HG02571 (cell line): ENCODE measurements around the gene AIM2.
A peak's percentile ranks its signal among the peaks of the same experiment; 100 is the strongest.
"Not testable (repeated sequence)": the region's sequence is repeated elsewhere in the genome, so short reads cannot be mapped to it uniquely, and the experiment has no call there.

Experiments used
- ATAC-seq: cut with Tn5 transposase; IDR thresholded peaks from one replicate; pipeline ENCODE4 v1.9.1; 2021; ENCODE audit warnings: mild to moderate bottlenecking, moderate library complexity; ENCODE audit not compliant: unreplicated experiment

Gene AIM2, protein sequence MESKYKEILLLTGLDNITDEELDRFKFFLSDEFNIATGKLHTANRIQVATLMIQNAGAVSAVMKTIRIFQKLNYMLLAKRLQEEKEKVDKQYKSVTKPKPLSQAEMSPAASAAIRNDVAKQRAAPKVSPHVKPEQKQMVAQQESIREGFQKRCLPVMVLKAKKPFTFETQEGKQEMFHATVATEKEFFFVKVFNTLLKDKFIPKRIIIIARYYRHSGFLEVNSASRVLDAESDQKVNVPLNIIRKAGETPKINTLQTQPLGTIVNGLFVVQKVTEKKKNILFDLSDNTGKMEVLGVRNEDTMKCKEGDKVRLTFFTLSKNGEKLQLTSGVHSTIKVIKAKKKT

DNA sequence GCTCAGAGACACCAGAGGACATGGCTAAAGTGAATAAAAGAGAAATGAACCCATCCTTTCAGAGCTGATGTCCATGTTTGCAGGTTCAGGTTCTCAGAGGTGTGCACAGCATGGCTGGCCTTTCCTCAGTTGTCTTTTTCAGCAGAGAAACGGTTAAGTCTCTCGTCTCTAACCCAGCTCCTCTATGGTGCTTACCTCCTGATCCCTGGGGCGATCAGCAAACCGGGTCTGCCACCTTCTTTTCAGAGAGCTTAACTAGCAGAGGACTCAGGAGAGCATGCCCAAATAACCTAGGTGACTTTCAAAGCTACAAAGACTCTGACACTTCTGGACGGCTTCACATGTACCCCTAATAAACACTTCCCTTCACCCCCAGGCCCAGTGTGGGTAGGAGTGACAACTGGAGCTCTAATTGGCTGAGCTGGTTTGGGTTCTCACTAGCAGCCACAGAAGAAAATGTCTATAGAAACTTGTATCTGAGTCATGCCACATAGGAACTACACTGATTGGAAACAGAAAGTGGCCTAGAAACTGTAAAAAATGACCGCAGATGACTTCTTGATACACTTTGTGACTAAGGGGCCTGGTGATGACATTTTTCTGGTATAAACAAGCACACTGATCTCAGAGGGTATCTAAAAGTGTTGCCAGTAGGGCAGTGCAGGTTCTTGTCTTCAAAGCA, at the start of gene AIM2:
Gene AIM2, minus strand, starts transcription at position 329 of the 682 bp plus-strand sequence. CDS start 3,267 bp downstream, outside the sequence.
- peak; percentile 86 for ATAC-seq

DNA sequence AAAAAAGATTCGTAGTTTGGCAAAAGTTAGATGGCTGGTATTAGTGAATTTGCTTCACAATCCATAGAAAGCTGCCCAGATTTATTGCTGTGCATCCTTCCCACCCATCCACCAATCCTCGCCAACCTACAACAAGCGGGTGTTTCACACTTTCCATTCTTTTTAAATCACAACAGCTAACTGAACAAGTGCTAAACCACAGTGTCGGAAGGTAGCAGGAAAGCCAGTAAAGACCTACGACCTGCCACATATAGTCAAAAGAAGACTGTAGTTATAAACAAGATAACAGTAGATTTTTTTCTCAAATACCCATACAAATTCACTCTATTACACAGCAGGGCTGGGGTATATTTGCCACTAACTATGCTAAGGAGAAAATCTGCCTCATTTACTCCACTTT, 47.0 kb upstream of the AIM2 start:
- ATAC-seq, result no peak

DNA sequence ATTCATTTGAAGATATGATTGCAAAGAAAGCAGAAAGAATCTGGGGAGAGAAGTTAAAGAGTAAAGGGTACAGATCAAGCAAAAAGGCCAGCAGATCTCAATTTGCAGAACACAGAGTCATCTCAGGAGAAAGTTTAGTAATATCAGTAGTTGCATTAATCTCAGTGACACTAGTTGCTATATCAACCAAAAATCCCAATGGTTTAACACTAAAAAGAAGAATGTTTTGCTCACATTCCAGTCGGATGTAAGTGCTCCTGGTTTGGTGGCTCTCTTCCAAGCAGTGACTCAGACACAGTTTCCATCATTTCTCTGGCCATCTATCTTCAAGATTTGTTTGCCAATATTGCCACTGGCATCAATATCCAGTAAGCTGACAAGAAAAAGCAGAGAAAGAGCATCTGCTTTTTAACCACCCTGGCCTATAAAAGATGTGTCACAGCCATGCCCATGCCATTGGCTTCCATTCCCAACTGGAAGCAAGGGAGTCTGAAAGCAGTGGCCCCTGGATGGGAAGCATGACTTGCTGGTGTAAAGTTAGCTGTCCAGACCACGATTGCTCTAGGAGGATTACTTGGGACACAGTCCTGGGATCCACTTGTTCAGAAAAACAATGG, 45.5 kb upstream of the AIM2 start:
- ATAC-seq, result peak; percentile 81

DNA sequence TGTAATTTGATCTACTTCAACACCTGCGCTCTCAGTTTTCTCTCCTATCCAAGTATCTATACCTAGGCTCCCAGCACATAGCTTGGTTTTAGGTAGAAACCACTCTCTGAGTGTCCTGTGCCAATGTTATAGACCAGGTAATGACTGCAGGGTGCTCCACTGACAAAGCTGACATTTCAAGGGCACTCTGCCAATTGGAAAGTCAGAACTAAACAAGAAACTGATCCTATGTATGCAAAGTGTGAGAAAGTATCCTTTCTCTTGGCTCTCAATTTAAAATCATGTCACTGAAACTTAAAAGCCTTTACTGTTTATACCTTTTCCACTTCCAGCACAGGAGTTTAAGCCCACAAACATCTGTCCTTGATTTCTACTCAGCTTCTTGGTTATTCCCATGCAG, 45.0 kb upstream of the AIM2 start:
- peak; percentile 59 for ATAC-seq

DNA sequence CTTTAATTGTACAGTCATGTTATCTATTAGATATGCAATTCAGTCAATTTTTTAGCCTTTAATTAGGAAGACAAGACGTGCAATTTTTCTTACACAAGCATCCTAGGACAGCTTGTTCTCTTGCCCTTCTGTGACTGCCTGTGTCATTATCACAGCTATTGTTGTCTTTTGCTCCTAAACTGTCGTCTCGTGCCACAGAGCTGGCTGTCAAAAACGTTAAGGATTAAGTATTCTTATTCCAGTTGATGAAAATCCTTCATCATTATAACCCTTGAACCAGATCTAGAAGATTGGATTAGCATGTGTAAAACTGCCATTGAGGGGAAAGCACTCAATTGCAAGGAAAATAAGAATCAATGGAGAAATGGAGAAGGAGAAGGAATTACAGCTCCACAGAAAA, 43.8 kb upstream of the AIM2 start:
- ATAC-seq, result no peak

DNA sequence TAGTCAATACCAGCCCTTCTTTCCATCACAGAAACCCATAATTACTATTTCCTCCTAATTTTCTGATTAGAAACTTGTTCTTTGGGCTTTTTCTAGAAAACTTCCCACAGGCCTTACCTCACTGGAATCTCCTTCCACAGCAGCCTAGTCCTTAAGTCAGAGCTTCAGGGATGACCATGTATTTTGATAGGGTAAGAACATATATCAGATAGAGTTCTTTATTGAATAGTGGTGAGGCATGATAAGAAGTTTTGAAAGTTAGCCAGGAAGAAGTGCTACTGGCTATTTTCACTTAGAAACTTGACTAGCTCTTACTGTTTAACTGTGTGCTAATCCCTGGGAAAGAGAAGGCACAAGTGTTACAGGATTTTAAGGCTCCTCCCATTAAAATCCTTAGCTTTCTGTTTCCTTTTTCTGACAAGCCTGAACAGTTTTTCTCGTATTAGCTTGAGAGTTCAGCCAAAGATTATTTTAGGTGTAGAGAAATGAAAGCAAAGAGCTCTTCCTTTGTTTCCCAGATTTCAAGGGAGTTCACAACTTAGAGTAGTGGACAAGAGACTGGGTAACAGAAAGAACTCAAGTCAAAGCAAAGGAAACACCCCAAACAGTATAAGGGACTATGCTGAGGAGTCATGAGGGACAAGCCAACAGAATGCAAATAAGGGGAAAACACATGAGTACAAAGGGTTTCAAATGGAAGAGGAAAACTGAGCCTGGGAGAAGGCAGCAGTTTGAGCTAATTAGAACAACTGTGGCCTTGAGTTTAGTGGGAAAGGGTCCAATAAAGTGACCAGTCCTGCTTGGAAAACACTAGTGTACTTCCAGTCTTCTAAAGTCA, 37.2 kb upstream of the AIM2 start:
- no peak for ATAC-seq

DNA sequence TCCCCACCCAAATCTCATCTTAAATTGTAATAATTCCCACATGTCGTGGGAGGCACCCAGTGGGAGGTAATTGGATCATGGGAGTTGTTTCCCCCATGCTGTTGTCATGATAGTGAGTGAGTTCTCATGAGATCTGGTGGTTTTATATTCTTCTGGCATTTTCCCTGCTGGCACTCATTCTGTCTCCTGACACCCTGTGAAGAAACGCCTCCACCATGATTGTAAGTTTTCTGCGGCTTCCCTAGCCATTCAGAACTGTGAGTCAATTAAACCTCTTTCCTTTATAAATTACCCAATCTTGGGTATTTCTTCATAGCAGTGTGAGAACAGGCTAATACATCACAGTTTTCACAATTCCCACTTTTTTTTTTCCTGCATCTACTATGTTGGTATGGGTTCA, 26.5 kb upstream of the AIM2 start:
- ATAC-seq, result not testable (repeated sequence)

DNA sequence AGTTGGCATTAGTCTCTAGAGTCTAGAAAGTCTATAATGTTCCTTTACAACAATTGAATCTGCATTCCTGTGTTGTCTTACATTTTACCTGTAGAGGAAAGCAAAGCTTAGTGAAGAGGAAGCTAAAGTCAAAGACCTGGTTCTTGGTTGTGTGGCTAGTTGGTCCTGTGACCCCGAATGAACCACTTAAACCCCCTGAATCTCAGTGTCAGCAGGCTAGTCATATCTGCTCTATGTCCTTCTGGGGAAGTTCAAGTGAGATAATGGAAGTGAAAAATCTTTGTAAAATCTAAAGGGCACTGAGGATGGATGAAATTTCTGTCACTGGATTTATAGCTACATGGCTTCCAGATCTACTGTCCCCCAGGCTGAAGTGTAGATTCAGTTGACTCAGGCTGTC, 24.0 kb upstream of the AIM2 start:
- ATAC-seq, result no peak

DNA sequence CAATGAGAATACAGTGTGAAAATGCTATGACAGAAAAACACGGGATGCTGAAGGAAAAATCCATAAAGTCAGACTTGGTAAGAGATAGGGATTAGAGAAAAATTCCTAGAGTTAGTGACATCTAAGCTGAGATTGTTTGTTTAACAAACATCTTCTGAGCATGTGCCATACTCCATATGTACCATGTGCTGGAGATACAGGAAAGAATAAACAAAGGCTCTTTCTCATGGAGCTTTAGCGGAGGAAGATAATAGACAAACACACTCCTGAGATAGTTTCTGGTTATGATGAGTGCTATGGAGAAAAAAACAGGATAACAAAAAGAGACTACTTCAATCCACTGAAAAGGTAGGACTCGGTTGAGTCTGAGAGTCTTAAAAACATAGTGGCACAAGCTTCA, 22.0 kb upstream of the AIM2 start:
- ATAC-seq, result no peak

DNA sequence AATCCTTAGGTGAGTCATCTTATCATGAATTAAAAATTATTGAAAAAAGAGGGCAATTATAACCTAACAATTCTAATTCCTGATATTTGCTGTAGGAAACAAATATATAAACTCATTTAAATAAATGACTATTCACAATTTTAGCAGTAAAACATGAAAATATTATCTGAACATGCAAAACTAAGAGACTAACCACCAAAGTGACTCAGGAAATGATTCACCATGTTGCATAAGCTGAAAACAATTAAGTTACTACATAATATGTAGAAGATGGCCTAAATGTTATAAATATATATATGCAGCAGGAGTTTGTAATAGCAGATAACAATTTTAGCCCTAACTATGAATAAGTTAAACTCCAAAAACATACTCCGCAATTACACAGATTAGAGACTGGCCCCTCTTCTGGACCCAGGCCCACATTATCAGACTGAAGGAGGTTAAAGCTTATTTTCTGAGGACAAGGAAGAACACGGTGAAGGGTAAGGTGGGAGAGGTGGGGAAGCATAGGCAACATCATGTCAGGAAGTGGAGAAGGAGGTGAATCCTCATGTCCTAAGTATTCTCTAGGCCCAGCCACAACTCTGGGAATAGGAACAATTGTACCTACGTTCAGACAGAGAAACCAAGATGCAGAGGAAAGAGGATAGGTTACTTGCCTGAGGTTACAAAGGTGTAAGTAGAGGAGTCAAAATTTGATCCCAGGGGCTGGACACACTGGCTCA, 15.6 kb upstream of the AIM2 start:
- no peak for ATAC-seq

DNA sequence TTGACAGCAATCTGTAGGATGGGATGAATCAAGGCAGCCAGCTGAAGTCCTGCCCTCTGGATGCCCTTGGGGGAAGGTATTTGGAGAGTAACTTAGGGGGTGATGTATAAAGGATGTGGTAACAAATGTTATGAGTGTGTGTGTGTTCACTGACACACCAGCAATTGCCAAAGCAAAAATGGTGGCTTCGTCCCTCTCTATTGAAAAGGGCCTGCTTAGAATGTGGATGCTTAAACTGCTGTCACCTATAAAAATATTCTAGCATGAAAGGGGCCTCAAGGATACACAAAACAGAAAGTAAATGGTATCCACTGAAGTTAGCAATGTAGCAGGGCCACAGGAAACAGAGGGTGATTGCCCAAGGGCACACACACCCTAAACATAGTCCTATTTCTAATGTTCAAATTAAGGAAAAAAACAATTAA, 15.1 kb upstream of the AIM2 start:
- ATAC-seq, result no peak

DNA sequence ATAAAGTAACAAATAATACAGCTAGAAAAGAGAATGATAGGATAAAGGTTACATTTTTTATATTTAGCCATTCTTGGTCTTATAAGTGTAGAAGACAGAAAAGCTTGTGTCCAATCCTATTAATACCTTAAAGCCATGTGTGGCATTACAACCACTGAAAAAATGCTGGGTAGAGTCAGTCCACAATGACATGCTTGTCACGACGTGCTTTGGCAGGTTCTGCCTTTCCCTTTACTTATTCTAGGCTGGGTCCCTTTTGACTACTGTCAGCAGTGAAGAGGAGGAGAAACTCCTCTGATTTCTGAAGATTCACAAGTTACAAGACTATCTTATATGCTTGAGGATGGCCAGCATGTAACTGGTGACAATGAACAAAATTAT, 14.6 kb upstream of the AIM2 start:
- no peak for ATAC-seq

DNA sequence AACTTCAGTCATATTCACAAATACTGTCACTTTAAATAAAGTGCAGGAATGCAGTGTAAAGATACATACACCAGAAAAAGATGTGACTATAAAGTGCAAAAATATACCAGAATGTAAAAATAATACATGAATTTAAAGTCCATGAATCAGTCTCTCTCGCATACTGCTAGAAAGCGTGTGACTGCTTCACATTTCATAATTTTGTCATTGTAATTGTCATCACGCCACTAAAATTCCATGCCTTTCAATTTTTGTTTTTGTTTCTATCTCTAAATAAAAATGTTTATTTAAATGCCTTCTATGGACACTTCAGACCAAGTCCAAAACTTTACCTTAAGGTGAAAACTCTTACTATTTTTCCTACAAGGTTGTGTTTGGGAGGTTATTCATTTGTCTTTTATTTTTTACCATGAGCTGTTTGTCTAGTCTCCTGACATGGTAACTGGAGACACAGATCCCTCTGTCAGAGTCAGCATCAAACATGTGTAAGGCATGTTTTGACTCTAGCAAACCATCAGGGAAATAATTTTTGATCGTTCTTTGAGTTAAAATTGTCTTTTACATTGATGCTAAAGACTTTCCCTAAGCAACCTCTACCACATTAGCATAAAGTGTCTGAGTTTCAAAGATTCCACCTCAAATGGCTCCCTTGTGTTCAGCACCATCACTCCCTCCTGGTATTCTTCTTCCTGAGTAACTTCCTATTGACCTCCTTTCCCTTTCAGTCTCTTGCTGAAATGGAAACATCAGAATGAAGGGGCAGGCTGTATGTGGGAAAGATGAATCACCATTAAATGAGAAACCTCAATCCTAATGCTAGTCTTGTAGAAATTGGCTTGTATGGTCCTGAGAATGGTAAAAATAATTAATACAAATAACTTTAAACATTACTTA, 14.0 kb upstream of the AIM2 start:
- ATAC-seq, result no peak

DNA sequence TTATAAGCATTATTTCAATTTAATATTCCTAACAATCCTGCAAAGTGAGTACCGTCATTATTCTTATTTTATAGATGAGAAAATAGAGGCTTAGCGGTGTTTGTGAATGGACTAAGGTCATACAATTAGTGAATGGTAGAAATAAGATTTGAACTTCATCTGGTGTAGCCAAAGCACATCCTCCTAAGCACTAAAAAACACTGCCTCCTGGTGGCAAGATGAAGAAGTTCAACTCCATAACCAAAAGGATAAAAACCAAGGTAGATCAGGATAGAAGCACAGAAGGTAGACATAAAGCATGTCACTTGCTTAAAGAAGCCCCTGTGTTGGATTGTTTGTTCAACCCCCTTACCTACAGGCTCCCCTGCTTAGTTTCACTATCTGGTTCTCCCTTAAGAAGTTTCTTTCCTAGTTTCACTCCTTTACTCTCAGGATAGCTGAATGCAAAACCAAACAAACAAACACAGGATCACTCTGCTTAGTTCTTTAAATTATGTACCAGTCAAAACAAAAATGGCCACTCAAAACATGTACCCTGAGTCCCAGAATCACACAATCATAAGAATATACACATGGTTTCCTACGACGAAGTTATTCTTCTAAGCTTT, 12.7 kb upstream of the AIM2 start:
- no peak for ATAC-seq

DNA sequence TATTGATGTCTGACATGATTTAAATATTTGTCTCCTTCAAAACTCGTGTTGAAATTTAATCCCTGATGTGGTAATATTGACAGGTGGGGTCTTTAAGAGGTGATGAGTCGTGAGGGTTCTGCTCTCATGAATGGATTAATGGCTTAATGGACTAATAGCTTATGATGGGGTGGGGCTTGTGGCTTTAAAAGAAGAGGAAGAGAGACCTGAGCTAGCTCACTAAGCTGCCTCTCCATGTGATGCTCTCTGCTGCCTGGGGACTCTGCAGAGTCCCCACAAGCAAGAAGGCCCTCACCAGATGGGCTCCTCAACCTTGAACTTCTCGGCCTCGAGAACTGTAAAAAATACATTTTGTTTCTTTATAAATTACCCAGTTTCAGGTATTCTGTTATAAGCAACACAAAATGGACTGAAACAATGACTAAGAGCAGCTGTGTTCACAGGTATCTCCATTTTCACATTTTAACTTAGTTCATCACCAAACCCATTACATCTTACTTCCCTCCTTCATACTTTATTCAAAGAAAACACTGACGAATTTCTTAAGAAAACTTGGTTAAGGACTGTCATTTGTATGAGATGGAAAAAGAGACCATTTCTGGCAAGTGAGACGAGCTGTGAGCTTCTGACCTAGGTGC, 12.1 kb upstream of the AIM2 start:
- no peak for ATAC-seq

DNA sequence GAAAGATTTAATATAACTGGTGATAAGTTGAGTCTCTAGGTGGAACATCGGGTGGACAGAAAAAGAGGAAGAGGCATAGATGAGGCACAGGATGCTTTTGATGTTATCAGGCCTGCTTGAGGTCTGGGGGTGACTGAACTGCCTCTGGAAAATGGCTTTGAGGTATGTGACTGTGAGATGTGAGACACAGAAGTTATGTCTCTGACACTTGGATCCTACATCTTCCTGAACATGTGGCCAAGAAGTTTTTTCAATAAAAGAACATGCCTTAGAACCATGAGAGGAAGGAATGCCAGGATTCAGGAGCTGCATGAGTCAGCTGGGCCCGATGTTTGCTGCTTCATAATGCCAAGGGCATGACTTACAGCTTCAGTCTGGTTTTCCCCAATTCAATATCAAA, 11.5 kb upstream of the AIM2 start:
- no peak for ATAC-seq

DNA sequence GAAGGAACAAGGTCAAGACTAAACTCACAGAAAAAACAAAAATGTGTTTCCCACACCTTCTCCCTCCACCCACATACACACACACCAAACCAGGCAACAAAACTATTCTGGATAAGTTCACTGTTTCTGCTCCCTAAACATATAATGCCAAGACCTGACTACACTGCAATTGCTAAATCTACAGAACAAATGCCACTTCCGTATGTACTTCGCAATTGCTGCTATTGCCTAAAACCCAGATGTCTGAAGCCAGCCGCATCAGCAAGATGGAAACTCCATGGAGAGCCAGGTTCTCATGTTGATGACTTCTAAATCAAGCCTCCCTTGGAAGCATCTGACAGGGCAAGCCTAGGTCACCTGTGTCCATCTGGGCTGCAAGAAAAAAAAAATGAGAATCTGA, 8.3 kb upstream of the AIM2 start:
- ATAC-seq, result no peak

DNA sequence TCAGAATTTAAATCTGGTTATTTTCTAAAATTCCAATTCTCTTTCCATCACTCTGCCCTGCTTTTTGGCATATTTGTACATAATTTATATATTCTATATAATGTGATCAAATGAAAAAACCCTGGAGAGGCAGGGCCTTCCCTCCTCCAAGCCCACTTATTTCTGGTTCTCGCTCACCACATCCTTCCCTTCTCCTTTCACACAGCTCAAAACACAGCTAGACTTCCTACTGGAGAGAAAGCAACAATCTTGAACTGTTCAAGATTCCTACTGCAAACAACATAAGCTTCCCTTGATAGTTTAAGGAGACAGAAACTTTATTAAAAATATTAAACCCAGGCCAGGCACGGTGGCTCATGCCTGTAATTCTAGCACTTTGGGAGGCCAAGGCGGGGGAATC, 7.6 kb upstream of the AIM2 start:
- ATAC-seq, result no peak

DNA sequence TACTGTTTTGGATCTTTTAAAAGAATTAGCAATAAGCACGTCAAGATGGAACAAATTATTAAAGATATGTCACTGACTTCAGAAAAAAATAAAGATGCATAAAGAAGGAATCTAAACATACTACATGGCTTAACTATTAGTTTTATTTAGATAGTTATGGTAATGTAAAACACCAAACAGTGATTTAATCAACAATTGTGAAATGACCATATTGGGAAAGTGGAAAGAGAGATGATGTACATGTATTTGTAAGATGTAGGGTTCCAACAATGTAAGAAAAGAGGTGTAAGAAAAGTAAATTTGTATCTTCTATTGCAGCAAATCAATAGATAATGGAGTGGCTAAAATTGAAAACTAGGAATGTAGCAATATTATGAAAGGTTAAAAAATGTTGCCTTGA, 6.4 kb upstream of the AIM2 start:
- ATAC-seq, result no peak
